ENCODE measurements around the gene PPP2R1B.

PPP2R1B gene

DNA sequence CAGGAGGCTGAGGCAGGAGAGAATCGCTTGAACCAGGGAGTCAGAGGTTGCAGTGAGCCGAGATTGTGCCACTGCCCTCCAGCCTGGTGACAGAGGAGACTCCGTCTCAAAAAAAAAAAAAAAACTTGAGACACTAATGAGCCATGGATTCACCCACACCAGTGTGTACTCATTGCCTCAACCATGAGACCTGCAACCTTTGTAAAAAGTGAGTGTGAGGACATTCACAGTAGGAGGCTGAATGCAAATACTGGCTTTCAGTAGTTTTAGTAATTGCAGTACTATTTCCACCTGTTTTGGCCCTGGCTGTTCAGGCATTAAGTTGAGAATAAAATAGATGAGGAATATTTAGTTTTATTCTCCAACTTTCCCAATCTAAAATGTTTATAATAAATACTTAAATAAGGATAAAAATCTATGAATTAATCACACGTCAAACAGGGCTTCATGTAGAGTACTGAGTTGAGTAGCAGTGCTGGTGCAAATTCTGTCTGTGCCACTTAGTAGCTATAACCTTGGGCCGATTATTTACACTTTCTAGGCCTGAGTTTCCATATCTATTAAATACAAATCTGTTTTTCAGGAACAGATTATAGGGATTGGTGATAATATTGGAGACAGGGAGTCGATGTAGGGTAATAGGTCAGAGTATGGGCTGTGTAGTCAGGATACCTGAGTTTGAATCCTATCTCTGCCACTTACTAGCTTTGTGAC lies 72.8 kb downstream of the PPP2R1B start:
- DNase-seq (ENCODE audit: low read depth) = no peak

DNA sequence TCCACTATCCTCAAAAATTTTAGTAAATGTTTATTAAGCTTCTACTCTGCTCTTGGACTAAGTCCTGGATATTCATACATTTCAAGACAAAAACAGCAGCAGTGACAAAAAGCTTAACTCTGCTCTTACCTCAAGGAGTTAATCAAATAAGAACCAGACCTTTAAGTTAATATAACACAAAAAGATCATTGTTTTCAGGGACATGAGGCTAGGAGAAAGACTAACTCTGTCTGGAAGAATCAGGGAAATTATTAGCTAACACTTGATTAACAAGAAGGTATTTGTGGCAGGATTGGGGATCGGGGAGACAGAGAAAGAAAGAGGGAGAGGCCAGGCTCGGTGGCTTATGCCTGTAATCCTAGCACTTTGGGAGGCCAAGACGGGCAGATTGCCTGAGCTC lies 74.4 kb downstream of the PPP2R1B start:
- no peak for DNase-seq (ENCODE audit: low read depth)

DNA sequence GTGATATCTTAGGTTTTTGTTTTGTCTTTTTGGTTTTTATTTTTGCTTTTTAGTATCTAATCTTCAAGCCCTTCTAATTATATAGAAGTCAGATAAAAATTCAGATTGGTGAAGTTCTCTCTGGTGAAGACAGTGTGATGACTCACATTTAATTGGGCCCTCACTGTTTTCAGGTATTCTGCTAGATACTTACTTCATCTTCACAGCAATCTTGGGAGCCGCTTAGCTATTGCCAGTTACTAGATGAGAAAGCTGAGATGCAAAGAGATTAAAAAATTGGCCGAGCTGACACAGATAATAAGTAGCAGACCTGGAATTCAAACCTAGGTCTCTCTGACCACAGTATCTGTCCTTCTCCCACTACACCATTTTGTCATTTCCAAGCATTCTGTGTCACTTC lies 75.0 kb downstream of the PPP2R1B start:
- DNase-seq (ENCODE audit: low read depth) = no peak

DNA sequence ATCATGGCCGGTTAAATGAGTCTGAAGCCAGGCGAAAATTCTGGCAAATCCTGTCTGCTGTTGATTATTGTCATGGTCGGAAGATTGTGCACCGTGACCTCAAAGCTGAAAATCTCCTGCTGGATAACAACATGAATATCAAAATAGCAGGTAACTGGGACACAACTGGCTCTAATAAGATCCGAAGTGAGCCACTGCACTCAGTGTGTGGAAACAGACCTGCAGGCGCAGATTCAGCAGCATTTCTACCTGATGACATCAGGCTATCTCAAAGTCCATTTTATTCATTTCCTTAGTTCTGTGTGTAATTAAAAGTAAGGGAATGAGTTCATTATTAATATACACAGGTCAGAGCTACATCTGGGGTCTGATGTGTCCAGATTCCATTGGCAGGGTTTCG lies 78.2 kb downstream of the PPP2R1B start:
- no peak for DNase-seq (ENCODE audit: low read depth)

DNA sequence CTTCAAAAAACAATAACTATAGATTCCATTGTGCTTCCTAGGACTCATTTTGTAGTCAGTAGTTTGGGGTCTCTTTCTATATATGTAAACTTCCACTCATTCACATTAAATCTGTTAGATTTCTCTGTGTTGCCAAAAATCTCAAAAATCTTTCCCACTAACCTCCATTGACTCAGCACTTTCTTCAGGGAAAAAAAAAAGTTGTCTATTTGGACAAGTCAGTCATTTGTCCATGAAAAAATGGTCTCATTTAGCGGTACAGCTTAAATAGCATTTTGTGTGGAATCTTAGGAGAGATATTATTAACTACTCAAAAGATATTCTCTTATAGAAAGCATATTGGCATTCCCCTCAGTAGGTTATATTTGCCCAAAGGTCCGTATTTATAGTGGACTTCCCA lies 81.9 kb downstream of the PPP2R1B start:
- DNase-seq (ENCODE audit: low read depth) = no peak

DNA sequence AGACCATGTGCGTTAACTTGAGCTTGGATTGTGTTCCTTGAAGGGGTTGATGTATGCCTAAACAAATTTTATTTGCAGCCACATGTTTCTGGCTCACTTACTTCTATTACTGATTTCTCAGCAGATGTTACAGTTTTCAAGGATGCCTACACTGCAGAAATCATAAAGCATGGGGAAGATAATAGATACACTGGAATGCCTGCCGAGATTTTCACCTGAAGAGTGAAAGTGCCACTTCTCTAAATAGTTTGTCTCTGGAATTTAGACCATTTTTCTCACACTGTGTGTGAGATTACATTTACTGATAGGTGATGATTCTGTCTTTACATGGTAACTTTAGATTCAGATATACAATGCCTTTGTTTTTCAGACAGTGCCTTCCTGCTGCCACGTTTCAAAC lies 82.4 kb downstream of the PPP2R1B start:
- no peak for DNase-seq (ENCODE audit: low read depth)

DNA sequence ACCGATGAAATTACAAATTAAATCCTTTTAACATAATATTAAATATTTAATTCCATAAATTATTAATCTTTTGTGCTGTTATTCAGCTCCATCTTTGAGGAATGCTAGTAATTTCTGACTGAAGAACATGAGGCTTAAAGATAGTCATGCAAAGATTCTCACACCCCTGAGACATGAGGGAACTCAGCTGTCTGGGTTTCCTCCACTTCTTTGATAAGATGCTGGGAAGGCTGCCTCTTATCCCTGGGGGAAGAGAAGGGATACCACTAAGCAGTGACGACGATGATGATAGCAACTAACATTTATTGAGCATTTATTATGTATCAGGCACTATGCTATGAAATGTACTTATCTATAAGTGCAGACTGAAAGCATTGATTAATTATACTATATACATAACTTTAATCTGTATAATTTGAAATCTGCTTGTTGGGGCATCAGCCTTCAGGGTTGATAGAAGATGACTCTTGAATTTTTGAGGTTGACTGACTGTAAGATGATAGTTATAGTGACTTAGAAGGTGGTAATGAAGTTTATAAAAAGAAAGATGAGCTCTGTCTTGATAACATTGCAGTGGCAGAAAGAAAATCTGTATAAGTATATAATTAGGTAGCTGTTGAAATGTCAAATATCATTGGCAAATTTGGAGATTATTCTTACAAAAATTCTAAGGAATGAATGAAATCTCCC lies 85.6 kb downstream of the PPP2R1B start:
- no peak for DNase-seq (ENCODE audit: low read depth)

Data from activated T-helper 1 cell treated with Interleukin-2 at 50 U/mL for 16 hours (primary cell).